GDM1 (cell line): ENCODE results near the gene DPP4.
"Not testable (repeated sequence)": the region's sequence is repeated elsewhere in the genome, so short reads cannot be mapped to it uniquely, and the experiment has no call there.

Experiments used
- DNase-seq: peaks from one replicate; lab custom pipeline; 2025; lab: John Stamatoyannopoulos, UW

Gene DPP4

DNA sequence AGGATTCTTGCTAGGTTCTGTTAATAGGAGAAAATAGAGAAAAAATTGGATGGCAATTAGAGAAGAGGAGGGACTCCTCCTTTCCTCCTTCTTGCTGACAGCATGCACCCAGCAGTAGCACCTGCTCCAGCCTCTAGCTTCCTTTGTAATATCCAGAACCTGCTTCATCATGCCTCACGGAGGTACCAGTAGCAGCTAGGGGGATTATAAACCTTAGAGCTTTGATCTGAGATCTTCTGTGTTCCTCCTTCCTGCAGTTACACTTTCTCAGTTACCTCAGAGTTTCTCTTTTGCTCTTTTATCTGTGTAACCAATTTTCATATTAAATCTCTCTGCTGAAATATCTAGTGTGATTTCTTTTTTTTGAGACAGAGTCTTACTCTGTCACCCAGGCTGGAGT, 16.6 kb downstream of the DPP4 start:
- no peak for DNase-seq

- no peak for DNase-seq
Measured at GRCh38 chr2:162056796-162057399, 17.1 kb downstream of the DPP4 start.

DNA sequence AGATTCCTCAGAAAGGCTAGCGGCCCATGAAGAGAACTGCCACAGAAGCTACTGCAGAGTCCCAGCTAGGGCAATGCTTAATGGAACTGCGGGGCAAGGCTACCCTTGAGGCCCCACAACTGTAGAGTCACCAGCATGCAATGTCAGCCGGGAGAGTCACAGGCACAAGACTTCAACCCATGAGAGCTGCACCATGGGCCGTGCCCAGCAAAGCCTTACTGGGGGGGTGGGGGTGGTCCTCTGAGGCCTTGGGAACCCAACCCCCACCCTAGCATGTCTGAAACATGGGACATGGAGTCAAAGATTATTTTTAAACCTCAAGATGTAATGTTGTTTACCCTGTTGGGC, 20.2 kb downstream of the DPP4 start:
- DNase-seq, result no peak

DNA sequence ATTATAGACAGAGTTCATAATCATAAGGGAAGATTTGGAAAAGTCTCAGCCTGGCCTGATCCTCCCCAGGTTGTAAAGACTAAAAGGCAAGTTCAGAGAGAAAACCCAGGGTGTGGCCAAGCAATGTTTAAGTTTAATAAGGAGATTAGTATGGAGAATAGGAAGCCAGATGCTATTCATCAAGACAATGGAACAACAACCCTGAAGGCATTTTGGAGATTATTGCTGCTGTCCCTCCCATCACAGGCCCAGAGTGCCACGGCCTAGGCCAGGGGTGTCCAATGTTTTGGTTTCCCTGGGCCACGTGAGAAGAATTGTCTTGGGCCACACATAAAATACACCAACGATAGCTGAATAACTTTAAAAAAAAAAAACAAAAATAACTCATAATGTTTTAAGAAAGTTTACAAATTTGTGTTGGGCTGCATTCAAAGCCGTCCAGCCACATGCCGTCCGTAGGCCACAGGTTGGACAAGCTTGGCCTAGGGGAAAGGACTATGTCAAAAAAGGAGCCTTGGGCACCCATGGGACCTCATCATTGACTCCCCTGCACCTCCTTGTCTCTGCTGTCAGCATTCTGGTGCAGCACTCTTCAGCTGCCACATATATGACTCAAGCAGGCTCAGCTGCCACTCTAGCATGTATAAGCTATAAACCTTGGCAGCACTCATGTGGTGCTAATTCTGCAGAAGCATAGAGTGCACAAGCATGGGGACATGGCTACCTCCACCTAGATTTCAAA, 20.8 kb downstream of the DPP4 start:
- DNase-seq, result no peak

DNA sequence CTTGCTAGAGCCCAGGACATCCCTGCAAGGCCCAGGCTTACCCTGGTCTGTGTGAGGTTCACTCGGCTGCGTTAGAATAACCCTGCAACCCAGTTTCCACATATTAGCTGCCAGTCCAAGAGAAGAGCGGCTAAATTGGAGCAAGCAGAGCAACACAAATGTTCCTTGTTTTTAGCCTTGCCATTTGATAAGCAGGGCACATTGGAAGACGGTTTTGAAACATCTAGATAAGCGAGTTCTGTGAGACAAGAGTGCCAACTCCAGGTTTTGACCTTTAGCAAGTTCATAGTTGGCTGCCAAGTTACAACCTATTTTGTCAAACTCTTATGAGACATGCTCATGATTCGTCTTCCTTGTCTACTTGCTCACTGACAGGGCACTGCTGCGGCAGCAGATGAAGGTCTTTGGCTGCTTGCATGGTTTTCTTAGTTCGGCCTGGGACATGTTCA, 23.5 kb downstream of the DPP4 start:
- DNase-seq, result no peak

- not testable (repeated sequence) for DNase-seq
Measured at GRCh38 chr2:162049089-162049488, 24.9 kb downstream of the DPP4 start.

DNA sequence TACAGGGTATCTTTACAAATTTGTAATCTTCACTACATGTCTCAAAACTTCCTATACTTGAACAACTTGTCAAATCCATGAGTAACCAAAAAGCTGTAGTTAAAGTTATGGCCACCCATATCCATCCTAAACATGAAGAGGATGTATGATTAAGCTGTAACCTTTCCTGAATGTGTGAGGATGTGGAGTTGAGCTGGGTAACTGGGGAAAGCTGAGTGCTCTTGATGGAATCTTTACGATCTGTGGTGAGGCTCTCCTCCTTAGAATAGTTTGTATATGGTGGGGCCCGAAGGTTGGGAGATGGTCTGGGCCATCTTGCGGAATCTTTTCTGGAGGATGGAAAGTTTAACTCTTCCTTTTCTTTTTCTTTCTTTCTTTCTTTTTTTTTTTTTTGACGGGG, 29.4 kb downstream of the DPP4 start:
- DNase-seq, result no peak

- DNase-seq, result no peak
Measured at GRCh38 chr2:162043132-162043531, 30.9 kb downstream of the DPP4 start.

- no peak for DNase-seq
Measured at GRCh38 chr2:162041485-162041884, 32.5 kb downstream of the DPP4 start.

DNA sequence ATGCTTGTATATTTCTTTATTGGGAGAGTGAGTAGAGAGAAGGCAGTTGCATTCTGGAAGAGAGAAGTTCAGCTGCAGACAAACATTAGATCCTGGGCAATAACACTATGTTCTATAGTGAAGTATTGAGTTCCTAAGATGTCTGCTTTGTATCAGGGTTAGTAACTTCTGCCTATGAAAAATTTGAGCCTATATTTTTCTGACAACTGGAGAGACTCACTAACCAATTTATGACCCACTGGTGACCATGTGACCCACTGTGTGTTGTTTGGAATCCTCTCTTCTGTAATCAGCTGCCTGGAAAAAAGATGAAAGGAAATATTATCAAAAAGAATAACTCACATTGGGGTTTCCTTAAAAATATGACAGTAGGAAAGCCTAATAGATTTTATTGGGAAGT, 35.3 kb downstream of the DPP4 start:
- DNase-seq, result no peak

GRCh38 chr2:162037886-162038285, 36.1 kb downstream of the DPP4 start:
- DNase-seq, result no peak

GRCh38 chr2:162037028-162037795, 36.8 kb downstream of the DPP4 start:
- DNase-seq, result no peak

- DNase-seq, result no peak
Measured at GRCh38 chr2:162035981-162036380, 38.0 kb downstream of the DPP4 start.

DNA sequence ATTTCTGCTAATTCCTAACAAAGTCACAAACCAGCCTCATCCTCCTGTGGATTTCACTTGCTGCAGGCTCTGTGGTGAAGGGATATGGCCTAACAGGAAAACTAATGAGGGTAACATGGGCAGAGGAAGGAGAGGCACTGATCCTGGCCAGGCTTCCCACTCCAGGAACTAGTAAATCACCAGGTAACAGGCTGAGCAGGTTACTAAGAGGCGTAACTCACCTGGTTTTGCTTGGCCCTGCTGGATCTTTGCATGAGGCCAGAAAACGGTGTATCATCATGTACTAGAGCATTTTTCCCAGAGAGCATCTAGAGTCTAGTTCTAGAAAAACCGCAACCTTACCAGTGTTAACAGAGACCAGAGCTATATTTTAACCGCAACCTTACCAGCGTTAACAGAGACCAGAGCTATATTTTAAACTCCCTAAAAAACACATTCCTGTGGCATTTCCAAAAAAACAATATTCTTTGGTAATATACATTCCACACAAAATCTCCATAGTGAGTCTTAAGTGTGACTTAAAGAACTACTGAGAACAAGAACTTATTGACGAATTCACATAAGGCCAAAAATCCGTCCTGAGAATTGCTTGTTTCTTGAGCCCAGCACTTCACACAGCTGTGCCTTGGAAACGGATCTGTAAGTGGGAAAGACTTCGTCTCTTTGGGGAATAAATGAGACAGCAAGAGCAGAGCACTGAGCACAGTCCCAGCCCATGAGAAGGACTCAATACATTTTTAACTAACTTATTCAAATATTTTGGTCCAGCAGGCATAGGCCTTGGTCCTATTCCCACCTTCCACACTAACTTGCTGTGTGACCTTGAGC, 43.4 kb downstream of the DPP4 start:
- DNase-seq, result no peak

DNA sequence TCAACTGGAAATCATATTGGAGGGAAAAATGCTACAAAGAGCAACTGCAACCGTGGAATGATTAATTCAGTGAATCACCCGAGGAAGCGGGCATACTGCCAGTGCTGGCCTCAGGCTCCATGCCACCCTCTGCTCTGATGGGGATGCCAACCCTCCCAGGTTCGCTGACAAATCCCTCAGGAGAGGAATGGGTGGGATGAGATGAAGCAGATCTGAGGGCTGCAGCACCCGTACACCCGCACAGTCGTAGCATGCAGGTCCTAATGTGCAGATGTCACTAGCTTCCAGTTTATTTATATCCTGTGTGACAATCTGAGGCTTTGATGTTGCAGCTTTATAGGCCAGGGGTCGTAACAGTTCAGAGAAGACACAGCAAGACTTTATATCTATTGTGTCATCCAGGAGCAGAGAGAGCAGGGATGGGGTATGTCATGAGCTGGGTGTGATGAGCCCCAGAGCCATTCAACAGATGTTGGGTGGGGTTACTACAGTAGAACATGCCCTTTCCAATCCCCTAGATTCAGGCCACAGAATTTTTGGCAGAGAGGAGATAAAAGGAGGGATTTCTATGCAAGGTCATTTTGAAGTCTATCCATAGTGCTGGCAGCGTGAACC, 44.6 kb downstream of the DPP4 start:
- DNase-seq, result no peak

GRCh38 chr2:162028511-162028910, 45.5 kb downstream of the DPP4 start:
- DNase-seq, result no peak

DNA sequence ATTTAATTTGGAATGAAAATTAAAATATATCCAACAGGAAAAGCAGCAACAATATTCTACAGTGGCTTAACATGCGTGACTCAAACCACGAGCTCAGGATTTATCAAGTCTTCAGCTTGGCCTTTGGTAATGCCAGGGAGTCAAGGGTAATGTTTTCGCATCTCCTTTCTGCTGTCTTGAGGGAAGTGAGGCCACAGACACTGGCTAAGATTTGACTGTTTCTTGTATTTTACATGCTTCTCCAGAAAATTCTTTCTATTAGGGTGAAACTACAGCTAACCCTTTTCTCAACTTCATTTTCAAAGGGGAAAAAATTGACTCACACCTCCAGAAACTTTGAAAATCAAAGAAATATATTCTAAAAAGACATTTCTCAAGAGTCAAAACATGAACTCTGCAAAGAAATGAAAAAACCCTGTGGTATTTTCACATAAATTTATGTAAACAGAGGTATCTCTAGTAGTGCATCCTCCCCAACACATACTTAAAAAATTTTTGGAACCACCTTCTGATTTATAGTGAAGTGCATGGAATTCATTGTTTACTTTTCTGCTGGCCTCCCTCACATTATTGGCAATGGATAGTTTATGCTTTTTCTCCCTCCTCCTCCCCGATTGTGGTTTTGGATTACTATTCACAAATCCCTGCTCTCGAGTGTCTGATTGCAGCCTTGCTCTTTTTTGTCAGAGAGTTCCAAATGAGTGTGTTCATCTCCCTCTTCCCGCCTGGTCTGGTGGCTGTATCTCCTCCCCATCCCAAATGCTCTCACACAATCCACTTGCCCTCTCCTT, 48.7 kb downstream of the DPP4 start:
- no peak for DNase-seq

GRCh38 chr2:162022290-162022945, 51.6 kb downstream of the DPP4 start:
- DNase-seq, result no peak

GRCh38 chr2:162021516-162022058, 52.4 kb downstream of the DPP4 start:
- no peak for DNase-seq

GRCh38 chr2:162018530-162018929, 55.5 kb downstream of the DPP4 start:
- no peak for DNase-seq
